Lower lobe of right lung (tissue), 2 donors: Measurements from ENCODE around the gene TCF3. TPM values are rescaled to one million over a fixed set of nuclear protein-coding genes. Genes with fewer than 3 reads are reported as not detected.
A peak's percentile ranks its signal among the peaks of the same experiment; 100 is the strongest.
"Not testable (repeated sequence)": the region's sequence is repeated elsewhere in the genome, so short reads cannot be mapped to it uniquely, and the experiment has no call there.

ENCODE experiments used
- ATAC-seq, 2 donors: fragments of 200-7000 bp; cut with Tn5 transposase; one replicate each; pipeline ENCODE4 v1.9.1; 2020 to 2022; ENCODE audit warnings: mild to moderate bottlenecking in 2 of 2, moderate library complexity in 2 of 2
- DNase-seq: peaks from one replicate; pipeline ENCODE4 v3.0.0-alpha.2; 2020
- H3K27ac ChIP-seq: fragments of 200-600 bp; one replicate; pipeline ENCODE4 v1.8.0; 2022
- H3K27me3 ChIP-seq: fragments of 200-600 bp; one replicate; pipeline ENCODE4 v1.8.0; 2022; ENCODE audit warnings: low read depth
- H3K36me3 ChIP-seq: fragments of 200-600 bp; one replicate; pipeline ENCODE4 v1.8.0; 2022; ENCODE audit warnings: mild to moderate bottlenecking
- H3K4me1 ChIP-seq: fragments of 200-600 bp; one replicate; pipeline ENCODE4 v1.8.0; 2022
- H3K4me3 ChIP-seq: fragments of 200-600 bp; one replicate; pipeline ENCODE4 v1.8.0; 2022; ENCODE audit warnings: mild to moderate bottlenecking
- H3K9me3 ChIP-seq: fragments of 200-600 bp; one replicate; pipeline ENCODE4 v1.8.0; 2022
- CTCF ChIP-seq: fragments of 200-600 bp; IDR thresholded peaks from one replicate; pipeline ENCODE4 v1.8.0; 2022; ENCODE audit warnings: antibody characterized with exemption, mild to moderate bottlenecking
- intact Hi-C: fragments of 100-400 bp; cut with DNase I; formaldehyde crosslinking; loops from one replicate; pipeline ENCODE4 v1.11.0; 2022
- total RNA-seq: library from RNA; stranded (reverse); fragmentation: NEBNext Ultra II Directional; extraction: Animal tissue kit (Norgen Biotek cat#: 25700); gene quantifications from one replicate; pipeline ENCODE4 v1.2.1, GENCODE V29; 2021
- donor health status: DM: no; HTN: yes; CAD: no; lungs with severe emphysema.

TCF3 gene
- total RNA-seq, 1 donor from 2014 or later: 44.5 TPM

DNA sequence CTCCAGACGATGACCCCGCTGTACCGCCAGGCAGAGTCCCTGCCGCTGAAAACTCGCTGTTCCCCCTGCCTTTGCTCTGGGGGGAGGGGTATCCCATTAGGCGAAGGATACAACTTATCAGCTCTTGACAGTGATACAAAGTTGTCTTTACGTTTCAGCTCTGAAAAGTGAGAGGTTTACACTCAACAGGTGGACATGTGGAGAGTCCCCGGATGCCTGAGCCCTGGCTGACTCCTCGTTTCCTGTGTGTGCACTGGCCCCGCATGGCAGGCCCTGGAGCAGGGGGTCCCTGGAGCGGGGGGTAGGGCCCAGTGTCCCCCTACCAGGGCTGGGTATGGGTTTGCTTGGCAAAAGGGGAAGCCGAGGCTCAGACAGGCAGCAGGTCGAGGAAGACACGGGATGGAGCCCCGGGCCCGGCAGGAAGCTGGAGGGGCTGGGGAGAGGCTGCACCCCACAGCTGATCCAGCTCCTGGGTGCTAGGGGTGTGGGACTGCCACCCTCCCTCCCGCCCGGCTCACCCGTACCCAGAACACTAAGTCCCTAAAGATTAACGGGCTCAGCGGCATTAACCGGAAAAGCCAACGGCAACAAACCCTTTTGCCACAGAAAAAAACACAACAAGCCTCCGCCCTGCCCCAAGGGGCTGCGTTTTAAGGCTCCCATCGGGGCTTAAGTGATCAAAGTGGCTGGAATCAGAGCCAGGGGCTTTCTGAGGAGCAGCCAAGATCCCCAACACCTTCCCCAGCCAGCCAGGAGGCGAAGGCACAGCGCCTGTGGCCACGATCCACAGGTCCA, 5.6 kb downstream of the TCF3 start:
- Histone ChIP-seq H3K4me3 (no peak overlapping the region), H3K36me3 (peaks cover 57% of the 10 kb centered on the region), H3K27me3 (no peaks in the 10 kb centered on the region), H3K4me1 (peaks cover 13% of the 10 kb centered on the region), H3K9me3 (no peaks in the 10 kb centered on the region), H3K27ac (no peak overlapping the region)
- TF ChIP-seq CTCF: no peak
- ATAC-seq (no peak), DNase-seq (no peak)
- intact Hi-C loops: no loop called here

- Histone ChIP-seq H3K27ac (no peak overlapping the region), H3K9me3 (no peaks in the 10 kb centered on the region), H3K36me3 (peaks cover 64% of the 10 kb centered on the region), H3K27me3 (no peaks in the 10 kb centered on the region), H3K4me3 (no peak overlapping the region), H3K4me1 (peaks cover 10% of the 10 kb centered on the region)
- DNase-seq (no peak), ATAC-seq (no peak)
- intact Hi-C loops: no loop called here
- no peak for TF ChIP-seq CTCF
These were observed 6.3 kb downstream of the TCF3 start for GRCh38 chr19:1646149-1646548.

DNA sequence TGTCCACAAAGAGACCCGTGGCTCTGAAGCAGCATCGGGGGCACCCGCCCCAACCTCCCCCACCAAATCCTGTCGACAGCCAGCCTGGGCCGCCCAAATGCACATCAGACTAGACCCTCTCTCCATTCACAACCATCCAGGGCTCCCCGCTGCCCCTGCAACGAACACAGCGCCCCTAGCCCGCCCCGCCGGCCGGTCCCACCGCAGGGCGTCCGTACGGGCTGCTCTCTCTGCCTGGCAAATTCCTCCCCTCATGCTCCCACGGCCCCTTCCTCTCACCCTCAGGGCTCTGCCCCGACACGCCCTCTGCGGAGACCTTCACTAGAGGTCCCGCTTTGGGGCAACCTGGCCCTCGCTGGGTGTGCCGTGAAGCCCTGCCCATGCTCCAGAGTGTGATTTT, 7.1 kb downstream of the TCF3 start:
- intact Hi-C loops: no loop called here
- Histone ChIP-seq H3K36me3 (peaks cover 68% of the 10 kb centered on the region), H3K27ac (no peak overlapping the region), H3K4me3 (no peak overlapping the region), H3K4me1 (peaks cover 2% of the 10 kb centered on the region), H3K9me3 (no peaks in the 10 kb centered on the region), H3K27me3 (no peaks in the 10 kb centered on the region)
- no peak for TF ChIP-seq CTCF
- DNase-seq: no peak
- ATAC-seq: no peak

DNA sequence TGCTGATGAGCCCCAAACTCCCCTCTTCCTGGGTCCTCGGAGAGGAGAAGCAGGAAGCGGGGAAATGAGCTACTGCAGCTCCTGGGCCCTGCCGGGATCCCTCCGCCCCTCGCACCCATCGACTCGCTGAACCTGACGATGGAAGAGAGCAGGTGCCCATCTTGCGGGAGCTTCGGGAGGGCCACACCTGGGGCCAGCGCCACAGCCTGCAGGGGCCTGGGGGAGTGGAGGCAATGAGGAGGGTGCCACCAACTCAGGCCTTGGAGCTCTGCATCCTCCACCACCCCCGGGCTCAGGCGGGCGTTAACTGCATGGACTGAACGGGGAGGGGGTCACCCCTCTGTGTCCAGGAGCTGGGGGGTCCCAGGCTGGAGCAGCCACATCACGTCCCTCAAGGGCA, 8.3 kb downstream of the TCF3 start:
- Histone ChIP-seq H3K4me3 (no peak overlapping the region), H3K27ac (no peak overlapping the region), H3K4me1 (no peaks in the 10 kb centered on the region), H3K36me3 (peaks cover 71% of the 10 kb centered on the region), H3K27me3 (no peaks in the 10 kb centered on the region), H3K9me3 (no peaks in the 10 kb centered on the region)
- TF ChIP-seq CTCF: no peak
- ATAC-seq (peak in 1 of 2 donors; percentile 6), DNase-seq (no peak)
- intact Hi-C loops: no loop called here

- H3K9me3 ChIP-seq, H3K4me1 ChIP-seq, H3K27me3 ChIP-seq, H3K4me3 ChIP-seq, intact Hi-C loops, H3K27ac ChIP-seq, DNase-seq, ATAC-seq: not testable (repeated sequence)
- H3K36me3 ChIP-seq: peaks cover 63% of the 10 kb centered on the region
These were observed 11.4 kb downstream of the TCF3 start for GRCh38 chr19:1640893-1641448.
